Measurements from ENCODE around the gene SRCAP.
"Not testable (repeated sequence)": the region's sequence is repeated elsewhere in the genome, so short reads cannot be mapped to it uniquely, and the experiment has no call there.

SRCAP gene

DNA sequence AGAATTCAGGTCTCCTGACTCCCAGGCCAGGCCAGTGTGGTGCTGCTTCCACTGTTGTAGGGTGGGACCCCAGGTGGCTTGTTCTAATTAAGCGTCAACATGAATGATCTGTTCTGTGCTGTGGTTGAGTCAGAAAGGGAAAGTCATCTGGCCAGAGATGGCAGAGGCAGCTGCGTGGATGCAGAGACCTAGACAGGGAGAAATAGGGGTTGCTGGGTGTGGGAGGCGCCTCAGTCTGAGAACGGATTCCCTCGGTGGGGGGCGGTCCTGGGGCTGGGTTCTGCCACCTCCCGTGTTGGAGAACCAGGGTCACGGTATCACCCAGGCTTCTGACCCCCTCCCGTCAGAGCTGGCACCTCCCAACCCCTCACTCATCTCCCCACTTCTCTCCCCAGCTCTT lies 35.2 kb upstream of the SRCAP start:
- no peak for DNase-seq (ENCODE audit: low read depth, low spot score)

DNA sequence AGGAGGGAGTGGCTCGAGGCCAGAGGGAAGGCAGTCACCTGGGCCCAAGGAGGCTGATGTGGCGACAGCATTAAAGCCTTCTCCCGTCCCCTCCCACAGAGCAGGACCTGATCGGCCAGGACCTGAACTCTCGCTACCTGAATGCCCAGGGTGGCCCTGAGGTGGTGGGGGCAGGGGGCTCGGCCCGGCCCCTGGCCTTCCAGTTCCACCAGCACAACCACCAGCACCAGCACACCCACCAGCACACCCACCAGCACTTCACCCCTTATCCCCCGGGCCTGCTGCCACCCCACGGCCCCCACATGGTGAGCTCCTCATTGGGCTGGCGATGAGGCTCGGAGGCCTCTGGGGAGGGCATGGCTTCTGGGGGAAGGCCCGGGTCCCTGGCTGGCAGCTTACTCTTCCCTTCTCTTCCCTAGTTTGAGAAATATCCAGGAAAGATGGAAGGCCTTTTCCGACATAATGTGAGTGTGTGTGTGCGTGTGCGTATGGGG lies 34.3 kb upstream of the SRCAP start:
- no peak for DNase-seq (ENCODE audit: low read depth, low spot score)

DNA sequence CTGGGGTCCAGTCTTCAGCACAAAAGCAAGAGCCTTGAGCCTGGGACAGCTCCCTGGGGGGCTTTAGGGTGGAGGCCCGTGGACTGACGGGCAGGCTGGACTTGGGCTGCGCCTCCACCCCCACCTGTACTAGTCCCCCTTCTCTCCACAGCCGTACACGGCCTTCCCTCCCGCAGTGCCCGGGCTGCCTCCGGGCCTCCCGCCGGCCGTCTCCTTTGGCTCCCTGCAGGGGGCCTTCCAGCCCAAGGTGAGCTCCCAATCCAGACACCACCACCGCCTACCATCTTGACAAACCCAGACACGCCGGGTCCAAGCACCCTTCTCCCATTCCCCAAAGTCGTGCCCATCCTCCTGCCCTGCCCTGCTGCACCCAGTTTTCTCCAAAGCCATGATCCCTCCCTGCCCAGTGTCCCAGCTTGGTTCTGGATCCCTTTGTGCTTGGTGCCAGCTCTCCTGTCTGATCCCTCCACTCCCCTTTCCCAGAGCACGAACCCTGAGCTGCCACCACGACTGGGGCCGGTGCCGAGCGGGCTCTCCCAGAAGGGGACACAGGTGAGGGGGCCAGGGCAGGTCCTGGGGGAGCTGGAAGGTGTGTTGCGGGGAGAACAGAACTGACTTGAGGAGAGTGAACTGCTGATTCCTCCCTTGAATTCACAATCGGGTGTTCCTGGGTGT lies 33.7 kb upstream of the SRCAP start:
- DNase-seq (ENCODE audit: low read depth, low spot score) = no peak

DNA sequence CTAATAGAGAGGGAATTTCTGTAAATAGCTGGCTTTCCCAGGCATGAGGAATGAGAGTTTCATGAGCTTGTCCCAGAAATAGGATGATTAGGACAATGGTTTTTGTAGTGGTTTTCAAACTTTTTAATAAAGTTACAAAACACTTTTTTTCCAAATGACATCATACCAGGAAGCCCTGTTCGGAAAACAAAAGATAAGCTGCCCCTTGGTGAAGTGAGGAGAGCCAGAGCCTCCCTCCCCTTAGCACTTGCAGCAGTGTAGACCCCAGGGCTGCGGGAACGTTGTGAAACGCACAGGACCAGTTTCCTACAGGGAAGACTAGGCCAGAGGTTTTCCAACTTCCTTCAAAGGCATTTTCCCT lies 33.2 kb upstream of the SRCAP start:
- no peak for DNase-seq (ENCODE audit: low read depth, low spot score)

DNA sequence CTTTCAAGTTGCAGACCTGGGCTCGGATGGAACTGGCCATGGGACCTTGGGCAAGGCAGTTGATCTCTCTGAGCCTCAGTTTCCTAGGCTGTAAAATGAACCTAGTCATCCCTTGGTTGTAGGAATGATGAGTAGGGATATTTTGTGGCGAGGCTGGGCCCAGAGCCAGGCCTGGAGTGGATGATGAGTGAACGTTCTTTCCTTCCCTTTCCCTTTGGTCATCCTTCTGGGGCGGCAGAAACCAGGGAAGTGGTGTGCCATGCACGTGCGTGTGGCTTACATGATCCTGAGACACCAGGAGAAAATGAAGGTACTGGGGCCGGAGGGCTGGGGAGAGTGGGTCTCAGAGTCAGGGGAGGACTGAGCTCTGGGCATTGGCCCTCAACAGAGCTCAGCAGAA lies 32.3 kb upstream of the SRCAP start:
- DNase-seq (ENCODE audit: low read depth, low spot score) = no peak

DNA sequence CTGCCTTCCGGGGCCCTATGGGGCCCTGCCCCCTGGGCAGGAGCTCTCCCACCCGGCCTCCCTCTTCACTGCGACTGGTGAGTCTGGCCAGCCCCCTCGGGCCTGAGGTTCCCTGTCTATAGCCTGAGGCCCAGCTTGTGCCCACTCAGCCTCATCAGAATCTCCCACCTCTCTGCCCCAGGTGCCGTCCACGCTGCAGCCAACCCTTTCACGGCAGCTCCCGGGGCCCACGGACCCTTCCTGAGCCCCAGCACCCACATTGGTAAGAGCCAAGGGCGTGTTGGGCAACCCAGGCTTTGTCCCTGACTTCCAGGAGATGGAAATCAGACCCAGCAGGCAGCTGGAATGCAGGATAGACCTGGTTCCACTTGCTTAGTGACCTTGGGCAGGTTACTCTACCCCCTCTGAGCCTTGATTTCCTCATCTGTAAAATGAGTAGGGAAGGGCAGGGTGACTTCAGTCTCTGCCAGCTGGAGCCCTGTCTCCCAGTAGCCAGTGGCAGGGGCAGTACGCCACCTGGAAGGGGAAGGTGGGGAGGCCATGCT lies 31.5 kb upstream of the SRCAP start:
- DNase-seq (ENCODE audit: low read depth, low spot score) = no peak

DNA sequence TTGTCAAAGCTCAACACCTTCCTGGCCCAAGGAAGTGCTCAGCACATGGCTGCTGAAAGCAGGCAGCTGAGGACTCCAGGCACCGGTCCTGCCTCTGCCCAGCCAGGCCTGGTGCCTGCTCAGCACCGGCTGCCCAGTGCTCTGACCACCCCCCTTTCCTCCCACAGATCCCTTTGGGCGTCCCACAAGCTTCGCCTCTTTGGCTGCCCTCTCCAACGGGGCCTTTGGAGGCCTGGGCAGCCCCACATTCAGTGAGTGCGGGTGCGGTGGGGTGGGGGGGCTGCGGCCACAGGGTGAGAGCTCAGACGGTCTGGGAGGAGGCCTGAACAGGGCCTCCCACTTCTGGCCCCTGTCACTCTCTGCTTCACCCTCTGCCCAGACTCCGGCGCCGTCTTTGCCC lies 30.6 kb upstream of the SRCAP start:
- DNase-seq (ENCODE audit: low read depth, low spot score) = no peak

DNA sequence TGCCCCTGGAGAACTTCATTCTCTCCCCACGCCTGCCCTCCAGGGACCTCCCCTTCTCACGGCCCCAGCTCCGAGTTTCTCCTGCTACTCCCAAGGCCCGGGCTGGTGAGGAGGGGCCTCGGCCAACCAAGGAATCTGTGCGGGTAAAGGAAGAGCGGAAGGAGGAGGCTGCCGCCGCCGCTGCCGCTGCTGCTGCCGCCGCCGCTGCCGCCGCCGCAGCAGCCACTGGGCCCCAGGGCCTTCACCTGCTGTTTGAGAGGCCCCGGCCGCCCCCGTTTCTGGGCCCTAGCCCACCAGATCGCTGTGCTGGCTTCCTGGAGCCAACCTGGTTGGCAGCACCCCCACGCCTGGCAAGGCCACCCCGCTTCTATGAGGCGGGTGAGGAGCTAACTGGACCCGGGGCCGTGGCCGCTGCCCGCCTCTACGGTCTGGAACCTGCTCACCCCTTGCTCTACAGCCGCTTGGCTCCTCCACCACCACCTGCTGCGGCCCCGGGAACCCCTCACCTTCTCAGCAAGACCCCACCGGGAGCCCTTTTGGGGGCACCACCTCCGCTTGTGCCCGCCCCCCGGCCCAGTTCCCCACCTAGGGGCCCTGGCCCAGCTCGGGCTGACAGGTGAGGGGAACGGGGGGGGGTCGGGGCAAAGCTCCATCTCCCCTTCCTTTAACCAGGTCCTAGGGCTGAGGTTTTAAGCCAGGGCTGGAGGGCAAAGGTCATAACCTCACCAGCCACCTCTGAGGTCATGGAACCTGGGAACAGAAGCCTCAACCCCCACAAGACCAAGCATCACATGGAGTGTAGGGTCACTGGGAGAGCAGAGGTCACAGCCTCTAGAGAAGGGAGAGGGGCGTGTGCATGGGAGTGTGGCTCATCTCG lies 29.7 kb upstream of the SRCAP start:
- DNase-seq (ENCODE audit: low read depth, low spot score) = no peak

DNA sequence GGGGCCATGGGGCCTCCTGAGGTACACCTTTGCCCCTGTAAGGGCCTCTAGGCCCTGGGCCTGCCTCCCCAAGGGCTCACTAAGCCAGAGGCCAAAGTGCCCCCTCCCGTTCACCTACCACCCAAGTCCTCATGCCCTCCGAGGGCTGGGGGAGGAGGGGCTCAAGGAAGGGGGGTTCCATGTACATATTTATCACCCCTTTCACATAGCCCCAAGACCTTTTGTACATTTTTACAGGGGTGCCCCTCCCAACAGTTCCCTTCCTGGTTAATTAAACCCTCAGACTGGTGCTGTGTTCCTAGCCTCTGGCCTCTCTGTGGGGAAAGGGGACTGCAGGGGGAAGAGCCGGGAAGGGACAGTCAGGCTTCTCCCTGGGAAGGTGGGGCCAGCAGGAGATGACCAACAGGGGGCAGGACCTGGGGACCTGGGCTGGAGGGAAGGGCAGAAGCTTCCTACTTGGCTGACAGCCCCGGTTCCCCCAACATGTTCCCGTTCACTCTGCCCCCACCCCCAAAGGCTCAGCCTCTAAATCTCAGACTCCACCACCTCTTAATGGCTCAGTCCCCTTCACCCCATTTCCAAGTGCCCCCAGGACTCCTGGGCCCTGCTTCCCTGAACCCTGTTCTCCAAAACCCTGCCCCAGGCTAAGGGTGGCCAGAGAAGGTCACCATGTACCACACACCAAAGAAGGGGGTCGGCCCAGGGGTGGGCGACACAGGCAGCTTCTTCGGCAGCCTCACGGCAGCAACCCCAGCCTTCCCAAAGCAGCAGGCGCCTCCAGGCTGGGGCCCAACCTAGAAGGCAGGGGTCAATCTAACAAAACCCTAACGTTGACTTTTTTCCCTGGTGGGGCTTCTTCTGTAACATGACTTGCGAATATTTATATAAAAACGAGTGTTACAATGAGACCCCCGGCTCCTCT lies 28.8 kb upstream of the SRCAP start:
- no peak for DNase-seq (ENCODE audit: low read depth, low spot score)

DNA sequence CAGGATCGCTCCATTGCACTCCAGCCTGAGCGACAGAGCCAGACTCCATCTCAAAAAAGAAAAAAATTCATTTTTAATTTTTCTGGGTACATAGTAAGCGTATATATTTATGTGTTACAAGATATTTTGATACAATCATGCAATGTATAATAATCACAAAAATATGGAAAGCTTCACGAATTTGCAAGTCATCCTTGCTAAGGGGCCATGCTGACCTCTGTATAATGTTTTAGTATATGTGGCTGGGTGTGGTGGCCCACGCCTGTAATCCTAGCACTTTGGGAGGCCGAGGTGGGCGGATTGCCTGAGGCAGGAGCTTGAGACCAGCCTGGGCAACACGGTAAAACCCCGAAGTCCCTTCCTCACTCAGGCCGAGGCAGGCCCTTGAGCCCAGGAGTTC lies 23.8 kb upstream of the SRCAP start:
- no peak for DNase-seq (ENCODE audit: low read depth, low spot score)

DNA sequence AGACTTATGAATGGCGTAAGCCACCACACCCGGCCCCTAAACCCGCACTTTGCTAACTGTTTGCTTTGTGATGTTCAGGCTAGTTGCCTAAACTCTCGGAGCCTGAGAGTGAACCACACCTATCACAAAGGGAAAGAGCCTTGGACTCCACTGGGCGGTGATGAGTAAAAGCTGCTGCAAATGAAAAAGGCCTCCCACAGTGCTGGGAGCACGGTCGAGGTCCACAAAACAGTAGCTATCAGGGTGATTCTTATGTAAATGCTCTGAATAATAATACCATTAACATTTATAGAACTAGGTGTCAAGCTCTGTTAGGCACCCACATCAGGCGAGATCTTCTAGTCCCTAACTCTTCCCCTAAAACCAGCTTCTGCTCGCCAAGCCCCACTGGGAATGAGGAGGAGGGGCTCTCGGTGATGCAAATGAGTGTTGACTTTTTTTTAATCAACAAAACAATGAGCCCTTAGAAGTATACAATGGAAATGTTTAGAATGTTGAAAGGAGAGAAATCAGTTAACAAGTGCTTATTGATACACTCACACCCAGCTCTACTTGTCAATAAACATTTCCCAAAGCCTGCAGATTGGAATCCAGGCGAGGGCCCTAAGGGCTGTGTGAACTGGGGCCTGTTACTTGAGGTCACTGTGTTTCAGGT lies 20.9 kb upstream of the SRCAP start:
- DNase-seq (ENCODE audit: low read depth, low spot score) = peak; percentile 94

DNA sequence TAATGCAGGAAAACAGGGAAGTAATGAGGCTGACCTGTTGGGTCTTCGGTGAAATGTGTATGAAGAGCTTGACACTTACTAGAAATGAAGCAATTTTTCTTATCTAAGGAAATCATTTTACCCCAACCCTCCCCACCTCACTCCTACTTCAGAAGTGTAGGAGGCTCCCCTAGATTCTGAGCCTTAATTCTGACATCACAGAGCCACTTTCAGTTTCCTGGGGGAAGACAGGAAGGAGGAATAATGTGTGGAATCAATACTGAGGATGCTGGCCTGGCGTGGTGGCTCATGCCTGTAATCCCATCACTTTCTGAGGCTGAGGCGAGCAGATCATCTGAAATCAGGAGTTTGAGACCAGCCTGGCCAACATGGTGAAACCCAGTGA lies 20.4 kb upstream of the SRCAP start:
- DNase-seq (ENCODE audit: low read depth, low spot score) = no peak

DNA sequence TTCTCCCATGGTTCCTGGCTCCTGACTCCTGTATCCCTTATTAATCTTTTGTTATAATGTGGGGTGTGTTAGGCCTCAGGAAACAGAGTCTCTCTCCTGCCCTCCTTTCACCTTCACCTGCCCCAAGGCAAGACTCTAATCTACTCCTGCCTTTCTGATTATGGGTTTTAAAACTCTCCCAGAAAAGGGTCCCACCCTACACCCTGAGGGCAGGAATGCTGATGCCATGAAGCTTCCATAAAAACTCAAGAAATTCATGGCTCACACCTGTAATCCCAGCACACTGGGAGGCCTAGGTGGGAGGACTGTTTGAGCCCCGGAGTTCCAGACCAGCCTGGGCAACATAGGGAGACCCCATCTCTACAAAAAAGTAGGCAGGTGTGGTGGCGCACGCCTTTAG lies 18.6 kb upstream of the SRCAP start:
- DNase-seq (ENCODE audit: low read depth, low spot score) = peak; percentile 73

DNA sequence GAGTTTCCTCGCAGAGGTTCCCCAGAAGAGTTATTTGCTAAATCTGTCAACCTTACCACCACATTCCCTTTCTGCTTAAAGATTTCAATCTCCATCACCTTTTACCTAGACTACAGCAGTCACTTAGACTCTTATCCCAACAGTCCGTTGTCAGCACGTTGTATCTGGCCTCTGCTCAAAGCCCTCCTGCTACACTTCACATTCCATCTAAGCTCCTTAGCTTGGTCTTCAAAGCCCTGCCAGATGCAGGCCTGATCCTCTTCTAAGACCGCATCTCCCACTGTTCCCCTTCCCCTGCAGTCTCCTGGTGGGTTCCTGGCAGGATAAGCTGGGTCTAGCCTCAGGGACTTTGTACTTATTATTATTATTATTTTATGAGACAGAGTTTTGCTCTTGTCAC lies 10.3 kb upstream of the SRCAP start:
- no peak for DNase-seq (ENCODE audit: low read depth, low spot score)

DNA sequence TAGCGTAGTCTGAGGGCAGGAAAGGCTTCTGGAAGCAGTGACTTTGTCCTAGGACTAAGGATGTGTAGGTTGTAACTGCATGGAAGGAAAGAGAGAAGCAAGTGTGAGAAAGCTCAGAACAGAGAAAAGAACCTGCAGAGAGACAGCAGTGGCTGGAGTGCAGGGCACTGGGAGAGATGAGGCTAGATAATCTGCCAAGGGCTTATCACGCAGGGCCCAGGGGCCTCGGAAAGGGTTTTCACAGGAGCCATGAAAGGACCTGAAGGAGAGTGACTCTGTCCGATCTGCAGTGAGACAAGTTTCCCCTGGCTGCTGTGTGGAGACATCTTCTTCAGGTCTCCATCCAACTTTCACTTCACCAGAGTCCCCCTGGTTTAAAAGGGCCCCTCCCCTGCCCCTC lies 7.1 kb upstream of the SRCAP start:
- no peak for DNase-seq (ENCODE audit: low read depth, low spot score)

DNA sequence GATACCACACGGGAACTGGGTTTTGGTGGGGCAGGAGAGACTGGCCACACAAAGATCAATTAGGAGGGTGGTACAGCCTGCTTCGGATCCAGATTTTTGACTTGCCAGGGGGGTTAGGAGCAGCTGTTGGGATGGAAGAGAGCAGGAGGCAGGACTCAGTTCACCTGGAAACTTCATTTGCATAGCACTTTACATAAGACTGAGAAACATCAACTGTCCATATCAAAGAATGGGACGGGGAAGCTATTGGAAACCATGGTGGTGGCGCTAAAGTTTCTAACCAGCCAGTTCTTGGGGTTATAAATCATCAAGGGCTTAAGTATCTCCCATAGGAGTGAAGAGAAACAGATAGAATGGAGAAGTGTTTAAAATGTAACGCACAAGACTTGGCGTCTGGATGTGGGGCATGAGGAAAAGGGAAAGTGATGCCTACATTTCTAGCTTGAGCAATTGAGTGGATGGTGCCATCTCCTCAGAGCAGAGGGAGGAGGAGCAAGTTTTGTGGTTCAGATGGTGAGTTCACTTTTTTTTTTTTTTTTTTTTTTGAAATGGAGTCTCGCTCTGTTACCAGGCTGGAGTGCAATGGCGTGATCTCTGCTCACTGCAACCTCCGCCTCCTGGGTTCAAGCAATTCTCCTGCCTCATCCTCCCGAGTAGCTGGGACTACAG lies 6.4 kb upstream of the SRCAP start:
- peak; percentile 47 for DNase-seq (ENCODE audit: low read depth, low spot score)

DNA sequence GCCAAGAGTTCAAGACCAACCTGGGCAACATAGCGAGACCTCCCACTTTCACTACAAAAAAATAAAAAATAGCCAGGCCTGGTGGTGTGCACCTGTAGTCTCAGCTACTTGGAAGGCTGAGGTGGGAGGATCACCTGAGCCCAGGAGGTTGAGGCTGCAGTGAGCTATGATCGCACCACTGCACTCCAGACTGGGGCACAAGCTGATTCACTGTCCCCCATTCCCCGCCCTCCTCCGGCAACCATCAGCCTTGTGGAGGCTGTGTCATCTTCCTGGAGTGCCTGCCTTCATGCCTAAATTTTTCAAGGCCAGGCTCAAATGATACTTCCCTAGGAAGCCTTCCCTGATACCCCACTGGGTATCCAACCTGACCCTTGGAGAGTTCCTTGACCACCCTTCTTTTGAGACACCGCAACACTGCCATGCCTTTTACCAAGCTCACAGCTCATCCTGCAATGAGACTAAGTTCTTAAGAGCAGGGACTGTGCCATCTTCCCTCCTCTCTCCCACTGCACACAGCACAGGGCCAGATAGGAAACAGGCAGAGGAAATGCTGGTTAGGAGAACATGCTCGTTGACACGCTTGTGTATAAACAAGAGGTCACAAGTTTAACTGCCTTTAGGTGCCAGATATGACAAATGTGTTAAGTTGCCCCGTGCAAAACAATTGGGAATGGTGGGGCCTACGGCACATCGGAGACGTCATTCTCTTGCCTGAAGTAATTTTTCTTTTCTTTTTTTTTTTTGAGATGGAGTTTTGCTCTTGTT lies 3.9 kb upstream of the SRCAP start:
- no peak for DNase-seq (ENCODE audit: low read depth, low spot score)

DNA sequence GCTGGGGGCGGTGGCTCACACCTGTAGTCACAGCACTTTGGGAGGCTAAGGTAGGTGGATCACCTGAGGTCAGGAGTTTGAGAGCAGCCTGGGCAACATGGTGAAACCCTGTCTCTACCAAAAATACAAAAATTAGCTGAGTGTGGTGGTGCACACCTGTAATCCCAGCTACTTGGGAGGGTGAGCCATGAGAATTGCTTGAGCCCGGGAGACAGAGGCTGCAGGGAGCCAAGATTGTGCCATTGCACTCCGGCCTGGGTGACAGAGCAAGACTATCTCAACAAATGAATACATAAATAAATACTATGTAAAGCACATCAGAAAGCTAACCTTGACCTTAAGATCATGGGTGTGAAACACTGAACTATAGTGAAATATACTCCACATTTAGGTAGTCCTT lies 2.3 kb upstream of the SRCAP start:
- not testable (repeated sequence) for DNase-seq (ENCODE audit: low read depth, low spot score)

DNA sequence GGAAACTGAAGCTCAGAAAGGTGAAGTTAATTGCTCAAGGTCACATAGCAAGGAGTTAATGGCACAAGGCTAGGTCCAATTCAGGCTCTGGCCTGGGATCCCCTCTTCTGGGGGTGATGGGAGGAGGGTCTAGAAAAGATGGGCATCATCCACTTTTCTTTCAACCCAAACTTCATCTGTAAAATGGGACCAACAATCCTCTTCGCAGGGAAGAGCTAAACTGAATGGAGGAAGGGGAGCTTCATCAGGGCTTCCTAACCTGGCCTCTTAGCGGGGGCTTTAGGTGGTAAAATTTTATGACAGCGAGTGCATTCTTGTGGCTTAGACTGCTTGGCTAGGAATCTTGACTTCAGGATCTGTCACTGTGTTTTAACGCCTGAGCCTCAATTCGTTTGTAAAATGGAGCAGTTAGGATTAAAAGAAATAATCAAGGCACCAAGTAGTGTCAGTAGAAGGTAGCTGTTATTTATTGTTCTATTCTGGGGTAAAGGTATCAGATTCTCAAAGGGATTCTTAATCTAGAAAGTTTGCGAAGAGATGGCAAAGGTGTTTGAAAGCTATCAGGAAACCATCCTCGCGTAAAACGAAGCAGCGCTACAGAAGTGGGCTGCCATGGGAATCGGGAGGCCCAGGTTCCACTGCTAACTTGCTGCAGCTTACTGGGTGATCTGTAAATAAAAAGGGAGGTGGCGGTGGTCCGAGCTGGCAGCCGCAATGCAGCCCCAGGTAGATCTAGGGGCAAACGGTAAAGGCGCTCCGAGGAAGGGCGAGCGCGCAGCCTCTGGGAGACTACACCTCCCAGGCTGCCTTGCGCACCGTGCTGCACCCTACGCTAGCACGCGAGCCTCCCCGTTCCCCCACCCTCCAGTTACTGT lies 1.5 kb upstream of the SRCAP start:
- peak; percentile 22 for DNase-seq (ENCODE audit: low read depth, low spot score)

Data from ELF-1 (cell line).